Activated CD8-positive, alpha-beta memory T cell treated with anti-CD3 and anti-CD28 coated beads for 36 hours (primary cell): ENCODE results near the gene THSD7B. TPM values are rescaled to one million over a fixed set of nuclear protein-coding genes. Genes with fewer than 3 reads are reported as not detected.

ENCODE experiments used
- CTCF ChIA-PET: fragments of 350-600 bp; sonication (Branson Sonifier 250); formaldehyde crosslinking; loops from one replicate; lab custom pipeline; 2021; ENCODE audit warnings: antibody characterized with exemption; lab: Charles Lee
- POLR2A ChIA-PET: fragments of 350-600 bp; sonication (Branson Sonifier 250); formaldehyde crosslinking; loops from one replicate; lab custom pipeline; 2021; ENCODE audit warnings: antibody characterized with exemption; lab: Charles Lee
- total RNA-seq, 2 experiments: library from RNA; stranded (reverse); gene quantifications; one replicate each; pipeline ENCODE4 v1.2.3, GENCODE V29; 2021

The THSD7B gene
- total RNA-seq, 2 experiments from 2014 or later = not detected

- CTCF ChIA-PET = no interaction called here
These were observed 646.2 kb downstream of the THSD7B start for GRCh38 chr2:137411585-137411984.

GRCh38 chr2:137420744-137421143, 655.4 kb downstream of the THSD7B start:
- CTCF ChIA-PET = no interaction called here
- POLR2A ChIA-PET = no interaction called here

More at GRCh38 chr2:137411585-137411984, 646.2 kb downstream of the THSD7B start:
- POLR2A ChIA-PET = no interaction called here

GRCh38 chr2:137435162-137435561, 669.8 kb downstream of the THSD7B start:
- POLR2A ChIA-PET = no interaction called here
- CTCF ChIA-PET = no interaction called here

GRCh38 chr2:137437386-137437785, 672.0 kb downstream of the THSD7B start:
- CTCF ChIA-PET = no interaction called here
- POLR2A ChIA-PET = no interaction called here

GRCh38 chr2:137444970-137445369, 679.6 kb downstream of the THSD7B start:
- CTCF ChIA-PET = no interaction called here
- POLR2A ChIA-PET = no interaction called here

GRCh38 chr2:137449454-137449853, 684.1 kb downstream of the THSD7B start:
- CTCF ChIA-PET = no interaction called here
- POLR2A ChIA-PET = no interaction called here

- POLR2A ChIA-PET = no interaction called here
- CTCF ChIA-PET = no interaction called here
These were observed 689.5 kb downstream of the THSD7B start for GRCh38 chr2:137454886-137455285.

GRCh38 chr2:137467246-137467862, 702.0 kb downstream of the THSD7B start:
- CTCF ChIA-PET = interaction anchor here (1.5 kb wide), 1 partner anchor 10 kb away, joined by 4 read pairs; no protein-coding TSS in a partner anchor

GRCh38 chr2:137493261-137493660, 727.9 kb downstream of the THSD7B start:
- POLR2A ChIA-PET = no interaction called here
- CTCF ChIA-PET = no interaction called here

More at GRCh38 chr2:137467246-137467862, 702.0 kb downstream of the THSD7B start:
- POLR2A ChIA-PET = no interaction called here

GRCh38 chr2:137500599-137500998, 735.3 kb downstream of the THSD7B start:
- POLR2A ChIA-PET = no interaction called here
- CTCF ChIA-PET = no interaction called here

- ChIA-PET POLR2A (no interaction called here), CTCF (no interaction called here)
These were observed 741.9 kb downstream of the THSD7B start for GRCh38 chr2:137507237-137507636.

GRCh38 chr2:137508739-137509384, 743.5 kb downstream of the THSD7B start:
- POLR2A ChIA-PET = no interaction called here
- CTCF ChIA-PET = no interaction called here

- POLR2A ChIA-PET = no interaction called here
- CTCF ChIA-PET = no interaction called here
These were observed 746.2 kb downstream of the THSD7B start for GRCh38 chr2:137511526-137511925.

- POLR2A ChIA-PET = no interaction called here
These were observed 756.6 kb downstream of the THSD7B start for GRCh38 chr2:137521653-137522619.

GRCh38 chr2:137522620-137523011, 757.3 kb downstream of the THSD7B start:
- ChIA-PET POLR2A (no interaction called here), CTCF (no interaction called here)

More at GRCh38 chr2:137521653-137522619, 756.6 kb downstream of the THSD7B start:
- CTCF ChIA-PET = no interaction called here

- ChIA-PET CTCF (no interaction called here), POLR2A (no interaction called here)
These were observed 758.6 kb downstream of the THSD7B start for GRCh38 chr2:137523931-137524330.

GRCh38 chr2:137525132-137525531, 759.8 kb downstream of the THSD7B start:
- POLR2A ChIA-PET = no interaction called here

GRCh38 chr2:137525641-137526190, 760.4 kb downstream of the THSD7B start:
- ChIA-PET POLR2A (no interaction called here), CTCF (no interaction called here)

More at GRCh38 chr2:137525132-137525531, 759.8 kb downstream of the THSD7B start:
- CTCF ChIA-PET = no interaction called here

GRCh38 chr2:137535897-137536296, 770.6 kb downstream of the THSD7B start:
- ChIA-PET CTCF (no interaction called here), POLR2A (no interaction called here)

GRCh38 chr2:137539336-137539735, 774.0 kb downstream of the THSD7B start:
- CTCF ChIA-PET = no interaction called here
- POLR2A ChIA-PET = no interaction called here
